8988T (cell line): ENCODE data around the gene ANXA11.

Experiments
- DNase-seq: peaks from one replicate; pipeline ENCODE4 v3.0.0; 2011

Gene ANXA11

GRCh38 chr10:80187465-80188409 lies 17.6 kb downstream of the ANXA11 start:
- no peak for DNase-seq

- DNase-seq = no peak
Measured at GRCh38 chr10:80187060-80187459, 18.3 kb downstream of the ANXA11 start.

GRCh38 chr10:80186364-80187012 lies 18.8 kb downstream of the ANXA11 start:
- no peak for DNase-seq

GRCh38 chr10:80185578-80186299 lies 19.6 kb downstream of the ANXA11 start:
- DNase-seq = no peak

GRCh38 chr10:80184291-80184690 lies 21.0 kb downstream of the ANXA11 start:
- no peak for DNase-seq

- DNase-seq = no peak
Measured at GRCh38 chr10:80183436-80183835, 21.9 kb downstream of the ANXA11 start.

- no peak for DNase-seq
Measured at GRCh38 chr10:80182986-80183385, 22.4 kb downstream of the ANXA11 start.

- no peak for DNase-seq
Measured at GRCh38 chr10:80177781-80178636, 27.3 kb downstream of the ANXA11 start.

GRCh38 chr10:80176526-80176925 lies 28.8 kb downstream of the ANXA11 start:
- no peak for DNase-seq

GRCh38 chr10:80174641-80175395 lies 30.5 kb downstream of the ANXA11 start:
- DNase-seq = no peak

GRCh38 chr10:80173466-80173865 lies 31.9 kb downstream of the ANXA11 start:
- no peak for DNase-seq

GRCh38 chr10:80172896-80173295 lies 32.4 kb downstream of the ANXA11 start:
- no peak for DNase-seq

GRCh38 chr10:80171248-80171660 lies 34.1 kb downstream of the ANXA11 start:
- DNase-seq = no peak

- DNase-seq = no peak
Measured at GRCh38 chr10:80170641-80171040, 34.7 kb downstream of the ANXA11 start.

GRCh38 chr10:80170026-80170425 lies 35.3 kb downstream of the ANXA11 start:
- DNase-seq = no peak

- peak; percentile 75 for DNase-seq
Measured at GRCh38 chr10:80168679-80169380, 36.5 kb downstream of the ANXA11 start.

- DNase-seq = no peak
Measured at GRCh38 chr10:80168162-80168511, 37.2 kb downstream of the ANXA11 start.

- DNase-seq = no peak
Measured at GRCh38 chr10:80167471-80168161, 37.7 kb downstream of the ANXA11 start.

GRCh38 chr10:80166581-80167470 lies 38.5 kb downstream of the ANXA11 start:
- no peak for DNase-seq
